Stomach (tissue), 9 donors: ENCODE data around the gene LSR. TPM values are rescaled to one million over a fixed set of nuclear protein-coding genes. Genes with fewer than 3 reads are reported as not detected.

Experiments used
- DNase-seq, 2 donors: peaks; one replicate each; pipeline versions ENCODE4 v3.0.0 to v3.0.0-alpha.2; 2013 to 2019
- H3K27ac ChIP-seq, 5 donors: fragments of 200-600 bp in 4 of 5; sonication (generic) in 4 of 5; one replicate each; pipeline ENCODE4 v1.5.1; 2013 to 2019; ENCODE audit warnings: mild to moderate bottlenecking in 1 of 5, moderate library complexity in 1 of 5
- H3K27me3 ChIP-seq, 3 donors: fragments of 200-600 bp; sonication (generic); one replicate each; pipeline ENCODE4 v1.5.1; 2017 to 2019; ENCODE audit warnings: mixed run types in 1 of 3
- H3K36me3 ChIP-seq, 4 donors: fragments of 200-600 bp; sonication (generic); 1 replicate in 3 of 4; 2 replicates in 1 of 4; pipeline ENCODE4 v1.5.1; 2016 to 2019
- H3K4me1 ChIP-seq, 4 donors: fragments of 200-600 bp; sonication (generic); one replicate each; pipeline ENCODE4 v1.5.1; 2016 to 2019
- H3K4me3 ChIP-seq, 4 donors: fragments of 200-600 bp; sonication (generic) in 3 of 4; one replicate each; pipeline ENCODE4 v1.5.1; 2016 to 2019; ENCODE audit warnings: mild to moderate bottlenecking in 1 of 4
- H3K9me3 ChIP-seq, 4 donors: fragments of 200-600 bp; sonication (generic); one replicate each; pipeline ENCODE4 v1.5.1; 2016 to 2019
- EP300 ChIP-seq: sonication (generic); formaldehyde crosslinking; IDR thresholded peaks from one replicate; pipeline ENCODE4 v1.6.1; 2017; ENCODE audit warnings: antibody characterized with exemption
- POLR2A ChIP-seq, 4 donors: fragments of 450-650 bp; IDR thresholded peaks; one replicate each; pipeline ENCODE4 v1.6.1; 2016; ENCODE audit warnings: antibody characterized with exemption in 4 of 4, control low read depth in 2 of 4, mild to moderate bottlenecking in 1 of 4, moderate library complexity in 1 of 4
- POLR2AphosphoS5 ChIP-seq, 3 donors: sonication (generic); formaldehyde crosslinking; IDR thresholded peaks; one replicate each; pipeline ENCODE4 v1.6.1; 2016; ENCODE audit warnings: antibody characterized with exemption in 3 of 3
- WGBS, 5 donors: extraction: QIAGEN DNeasy Blood & Tissue Kit in 3 of 5; methylation state at CpG; one replicate each; pipeline versions ENCODE4 v1.1.5 to v1.1.7; 2013 to 2018; 5-methylcytosine and 5-hydroxymethylcytosine counted together
- intact Hi-C: fragments of 100-400 bp; cut with DNase I; formaldehyde crosslinking; loops from one replicate; pipeline ENCODE4 v1.15.1; 2023; ENCODE audit warnings: low total_unique reads
- polyA plus RNA-seq, 3 donors: library from polyadenylated mRNA; stranded (reverse); fragments of 200-250 nt; gene quantifications; one replicate each; pipeline ENCODE4 v1.2.3, GENCODE V29; 2013
- total RNA-seq, 5 donors: library from RNA; depleted of rRNA; stranded (reverse); fragments of >200 nt; gene quantifications; one replicate each; pipeline versions ENCODE4 v1.1.0 to v1.2.3, GENCODE V29; 2014 to 2016
- TF ChIP-seq, protein P1 (sequence below), 7 experiments: fragments of 450-650 bp in 4 of 7; fragments of 200-600 bp in 3 of 7; sonication (generic) in 3 of 7; IDR thresholded peaks; one replicate each; pipeline ENCODE4 v1.5.1; 2016 to 2019; ENCODE audit warnings: antibody characterized with exemption in 7 of 7, control low read depth in 2 of 7, mild to moderate bottlenecking in 1 of 7
- donor health status: healthy with polysubstance abuse.
- donor health status: Bipolar disorder and iron deficiency.
- donor health status: healthy.

Gene LSR
- total and polyA plus RNA-seq, 8 donors: 17.9 to 174 (median 78.6) TPM

DNA sequence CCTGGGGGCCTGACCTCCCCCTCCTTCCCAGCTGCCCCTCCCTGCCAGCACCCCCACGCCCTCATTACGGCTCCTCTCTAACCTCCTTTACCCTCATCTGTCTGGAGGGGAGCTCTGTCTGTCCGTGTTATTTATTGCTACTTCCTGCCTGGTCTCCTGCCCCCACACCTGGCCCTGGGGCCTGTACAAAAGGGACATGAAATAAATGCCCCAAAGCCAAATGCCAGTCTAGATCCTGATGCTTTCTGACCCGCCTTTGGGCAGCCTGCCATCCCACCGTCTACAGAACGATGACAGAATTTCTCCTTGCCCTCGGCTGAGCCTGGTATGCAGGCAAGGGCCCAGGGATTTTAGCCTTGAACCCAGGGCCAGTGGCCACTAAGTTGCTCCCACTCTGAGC lies 64.8 kb downstream of the LSR start:
- Histone ChIP-seq H3K9me3 (no peaks in the 10 kb centered on the region), H3K36me3 (no peaks in the 10 kb centered on the region), H3K27ac (no peak overlapping the region), H3K4me3 (no peak overlapping the region), H3K27me3 (peaks cover 0 to 28% (median 0%) of the 10 kb centered on the region in 3 donors), H3K4me1 (peaks cover 0 to 3% (median 0%) of the 10 kb centered on the region in 4 donors)
- TF ChIP-seq POLR2AphosphoS5 (IDR thresholded peaks at IDR 0.05): no peak
- no peak for TF ChIP-seq EP300
- TF ChIP-seq, protein P1, sequence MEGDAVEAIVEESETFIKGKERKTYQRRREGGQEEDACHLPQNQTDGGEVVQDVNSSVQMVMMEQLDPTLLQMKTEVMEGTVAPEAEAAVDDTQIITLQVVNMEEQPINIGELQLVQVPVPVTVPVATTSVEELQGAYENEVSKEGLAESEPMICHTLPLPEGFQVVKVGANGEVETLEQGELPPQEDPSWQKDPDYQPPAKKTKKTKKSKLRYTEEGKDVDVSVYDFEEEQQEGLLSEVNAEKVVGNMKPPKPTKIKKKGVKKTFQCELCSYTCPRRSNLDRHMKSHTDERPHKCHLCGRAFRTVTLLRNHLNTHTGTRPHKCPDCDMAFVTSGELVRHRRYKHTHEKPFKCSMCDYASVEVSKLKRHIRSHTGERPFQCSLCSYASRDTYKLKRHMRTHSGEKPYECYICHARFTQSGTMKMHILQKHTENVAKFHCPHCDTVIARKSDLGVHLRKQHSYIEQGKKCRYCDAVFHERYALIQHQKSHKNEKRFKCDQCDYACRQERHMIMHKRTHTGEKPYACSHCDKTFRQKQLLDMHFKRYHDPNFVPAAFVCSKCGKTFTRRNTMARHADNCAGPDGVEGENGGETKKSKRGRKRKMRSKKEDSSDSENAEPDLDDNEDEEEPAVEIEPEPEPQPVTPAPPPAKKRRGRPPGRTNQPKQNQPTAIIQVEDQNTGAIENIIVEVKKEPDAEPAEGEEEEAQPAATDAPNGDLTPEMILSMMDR (IDR thresholded peaks at IDR 0.05): no peak
- TF ChIP-seq POLR2A (IDR thresholded peaks at IDR 0.05): no peak
- 35 to 41% (median 36%) methylated on average over 7 of the region's 7 CpGs for WGBS, 5 donors
- intact Hi-C loops: no loop called here
- DNase-seq: no peak

DNA sequence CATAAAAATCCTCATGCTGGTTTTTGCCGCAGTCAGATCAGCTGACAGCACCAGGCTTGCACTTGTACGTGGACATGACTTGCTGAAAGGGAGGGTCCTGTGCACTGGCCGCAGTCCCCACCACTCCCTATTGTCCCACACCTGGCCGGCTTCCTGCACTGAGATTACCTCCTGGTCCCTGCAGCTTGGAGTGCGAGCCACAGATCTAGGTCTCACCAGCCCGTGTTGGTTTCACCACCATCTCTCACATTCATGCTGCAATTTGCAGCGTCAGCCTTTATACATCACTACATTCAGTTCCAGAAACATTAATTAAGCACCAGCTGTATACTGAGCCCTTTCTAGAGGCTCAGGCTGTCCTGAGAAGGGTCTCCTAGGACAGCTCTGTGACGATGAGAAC lies 65.2 kb downstream of the LSR start:
- H3K9me3 ChIP-seq: no peaks in the 10 kb centered on the region
- H3K27me3 ChIP-seq: peaks cover 0 to 30% (median 0%) of the 10 kb centered on the region in 3 donors
- H3K4me1 ChIP-seq: peaks cover 0 to 8% (median 0%) of the 10 kb centered on the region in 4 donors
- no peak overlapping the region for H3K27ac ChIP-seq
- intact Hi-C loops: no loop called here
- DNase-seq: no peak
- no peaks in the 10 kb centered on the region for H3K36me3 ChIP-seq
- no peak overlapping the region for H3K4me3 ChIP-seq
- 79 to 94% (median 84%) methylated on average over 8 of the region's 8 CpGs for WGBS, 5 donors
- no peak for TF ChIP-seq POLR2AphosphoS5 (IDR thresholded peaks at IDR 0.05)
- TF ChIP-seq EP300: no peak

DNA sequence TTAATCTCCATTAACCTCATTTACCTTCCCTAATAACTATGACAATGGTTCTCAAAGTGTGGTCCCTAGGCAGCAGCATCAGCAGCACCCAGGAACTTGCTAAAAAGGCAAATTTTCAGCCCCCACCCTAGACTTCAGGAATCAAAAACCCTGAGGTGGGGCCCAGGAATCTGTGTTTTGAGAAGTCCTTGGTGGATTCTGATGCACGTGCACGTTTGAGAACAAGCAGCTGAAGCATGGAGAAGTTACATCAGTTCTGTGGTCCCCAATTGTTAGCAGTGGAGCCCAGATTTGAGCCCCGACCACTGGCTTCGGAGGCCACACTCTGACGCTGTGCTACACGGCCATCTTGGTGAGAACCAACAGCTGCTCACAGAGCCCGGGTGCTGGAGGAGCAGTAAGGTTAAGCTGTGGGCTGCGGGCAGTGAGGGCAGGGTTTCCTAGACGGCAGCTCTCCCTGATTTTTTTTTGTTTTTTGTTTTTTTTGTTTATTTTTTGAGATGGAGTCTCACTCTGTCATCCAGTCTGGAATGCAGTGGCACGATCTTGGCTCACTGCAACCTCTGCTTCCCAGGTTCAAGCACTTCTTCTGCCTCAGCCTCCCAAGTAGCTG lies 66.2 kb downstream of the LSR start:
- Histone ChIP-seq H3K9me3 (no peaks in the 10 kb centered on the region), H3K27ac (no peak overlapping the region), H3K4me1 (peaks cover 0 to 11% (median 0%) of the 10 kb centered on the region in 4 donors), H3K36me3 (no peaks in the 10 kb centered on the region), H3K27me3 (peaks cover 0 to 28% (median 0%) of the 10 kb centered on the region in 3 donors), H3K4me3 (no peak overlapping the region)
- no peak for DNase-seq
- WGBS, 5 donors: 67 to 82% (median 81%) methylated on average over 10 of the region's 10 CpGs
- no peak for TF ChIP-seq POLR2AphosphoS5 (IDR thresholded peaks at IDR 0.05)
- TF ChIP-seq EP300: no peak
- TF ChIP-seq, protein P1 (IDR thresholded peaks at IDR 0.05): no peak
- TF ChIP-seq POLR2A (IDR thresholded peaks at IDR 0.05): no peak
- intact Hi-C loops: no loop called here

DNA sequence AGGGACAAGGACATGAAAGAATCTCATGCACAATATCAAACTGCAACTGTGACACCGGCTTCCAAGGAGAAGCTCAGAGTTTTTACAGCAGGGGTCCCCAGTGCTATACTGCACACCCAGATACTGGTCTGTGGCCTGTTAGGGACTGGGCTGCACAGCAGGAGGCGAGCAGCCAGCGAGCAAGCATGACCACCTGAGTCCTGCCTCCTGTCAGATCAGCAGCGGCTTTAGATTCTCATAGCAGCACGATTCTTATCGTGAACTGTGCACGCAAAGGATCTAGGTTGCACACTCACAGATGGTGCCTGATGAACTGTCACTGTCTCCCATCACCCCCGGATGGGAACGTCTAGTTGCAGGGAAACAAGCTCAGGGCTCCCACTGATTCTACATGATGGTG lies 67.1 kb downstream of the LSR start:
- intact Hi-C loops: no loop called here

More for the DNA sequence above, 67.1 kb downstream of the LSR start:
- no peaks in the 10 kb centered on the region for H3K9me3 ChIP-seq
- H3K4me1 ChIP-seq: peaks cover 0 to 19% (median 0%) of the 10 kb centered on the region in 4 donors
- peaks cover 0 to 21% (median 0%) of the 10 kb centered on the region in 3 donors for H3K27me3 ChIP-seq
- no peak overlapping the region for H3K4me3 ChIP-seq
- H3K36me3 ChIP-seq: no peaks in the 10 kb centered on the region
- DNase-seq: no peak
- WGBS, 5 donors: 70 to 81% (median 79%) methylated on average over 9 of the region's 9 CpGs
- H3K27ac ChIP-seq: no peak overlapping the region
- TF ChIP-seq, protein P1 (IDR thresholded peaks at IDR 0.05): no peak
- TF ChIP-seq POLR2AphosphoS5 (IDR thresholded peaks at IDR 0.05) (no peak), EP300 (no peak), POLR2A (IDR thresholded peaks at IDR 0.05) (no peak)
